IPS-NIHi7 (cell line): ENCODE results near the gene ARHGEF7.

ENCODE experiments used
- DNase-seq: peaks from one replicate; pipeline ENCODE4 v3.0.0; 2012; ENCODE audit warnings: mixed read lengths; ENCODE audit errors: extremely low spot score

The ARHGEF7 gene

GRCh38 chr13:111275995-111276618, 161.0 kb downstream of the ARHGEF7 start:
- no peak for DNase-seq

GRCh38 chr13:111278258-111278657, 163.1 kb downstream of the ARHGEF7 start:
- no peak for DNase-seq

GRCh38 chr13:111278743-111279652, 163.9 kb downstream of the ARHGEF7 start:
- no peak for DNase-seq

- DNase-seq = no peak
These were observed 165.1 kb downstream of the ARHGEF7 start for GRCh38 chr13:111280226-111280625.

- DNase-seq = no peak
These were observed 165.8 kb downstream of the ARHGEF7 start for GRCh38 chr13:111280681-111281585.

- no peak for DNase-seq
These were observed 166.7 kb downstream of the ARHGEF7 start for GRCh38 chr13:111281751-111282311.

GRCh38 chr13:111282425-111282824, 167.3 kb downstream of the ARHGEF7 start:
- DNase-seq = no peak

- DNase-seq = no peak
These were observed 167.9 kb downstream of the ARHGEF7 start for GRCh38 chr13:111282997-111283396.

DNA sequence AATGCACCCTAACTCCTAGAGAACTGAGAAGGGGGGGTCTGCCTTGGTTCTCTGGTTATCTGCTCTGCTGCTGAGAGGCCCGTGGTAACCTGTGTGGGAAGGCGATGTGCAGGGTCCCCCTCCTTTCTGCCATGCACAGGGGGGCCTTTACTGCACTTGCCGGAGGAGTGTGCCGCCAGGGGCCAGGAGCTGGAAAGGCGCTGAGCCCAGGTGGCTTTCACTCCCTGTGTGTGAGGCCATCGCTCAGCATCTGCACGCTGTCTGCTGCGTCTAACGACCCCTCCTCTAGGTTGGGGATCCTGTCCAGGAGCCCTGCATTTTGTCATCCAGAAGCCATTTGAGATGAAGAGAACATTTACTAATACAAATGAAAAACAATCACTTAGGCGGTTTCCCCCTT, 168.3 kb downstream of the ARHGEF7 start:
- DNase-seq = no peak

- no peak for DNase-seq
These were observed 168.9 kb downstream of the ARHGEF7 start for GRCh38 chr13:111283991-111284390.

- DNase-seq = no peak
These were observed 169.5 kb downstream of the ARHGEF7 start for GRCh38 chr13:111284565-111284964.

- DNase-seq = no peak
These were observed 171.1 kb downstream of the ARHGEF7 start for GRCh38 chr13:111286162-111286561.

- DNase-seq = no peak
These were observed 171.6 kb downstream of the ARHGEF7 start for GRCh38 chr13:111286749-111287148.

DNA sequence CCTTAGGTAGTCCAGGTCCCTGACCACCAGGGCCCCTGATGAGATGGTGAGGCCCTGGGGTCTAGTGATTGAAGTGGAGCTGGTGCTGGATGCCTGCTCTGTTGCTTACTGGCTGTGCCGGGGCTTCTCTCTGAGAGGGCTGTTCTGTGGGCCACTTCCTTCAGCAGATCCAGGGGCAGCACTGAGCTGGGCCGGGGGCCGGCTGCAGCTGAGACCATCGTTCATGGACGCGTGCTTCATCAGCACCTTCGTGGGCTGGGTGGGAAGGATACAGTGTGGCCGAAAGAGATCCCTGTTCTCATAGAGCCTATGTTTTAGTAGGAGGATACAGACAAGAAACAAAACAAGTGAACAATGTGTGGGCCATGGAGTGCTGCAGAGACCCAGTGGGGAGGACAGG, 172.1 kb downstream of the ARHGEF7 start:
- DNase-seq = no peak

- no peak for DNase-seq
These were observed 173.2 kb downstream of the ARHGEF7 start for GRCh38 chr13:111288276-111288675.

DNA sequence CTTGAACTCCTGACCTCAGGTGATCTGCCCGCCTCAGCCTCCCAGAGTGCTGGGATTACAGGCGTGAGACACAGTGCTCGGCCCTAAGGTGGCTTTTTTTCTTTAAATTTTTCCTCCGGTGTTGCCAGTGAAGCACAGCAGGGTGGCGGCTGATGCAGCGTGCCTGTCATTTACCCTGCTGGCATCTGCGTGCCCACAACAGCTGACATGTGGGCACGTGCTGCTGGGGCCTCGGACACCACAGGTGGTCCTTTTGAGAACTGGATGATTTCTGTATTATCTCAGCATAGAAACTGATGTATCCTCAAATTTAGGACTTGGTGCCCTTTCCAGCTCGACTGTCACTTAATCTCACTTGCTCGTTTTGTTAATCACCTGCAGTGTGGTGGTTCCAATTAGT, 174.1 kb downstream of the ARHGEF7 start:
- no peak for DNase-seq

- DNase-seq = no peak
These were observed 176.8 kb downstream of the ARHGEF7 start for GRCh38 chr13:111291908-111292307.

- no peak for DNase-seq
These were observed 177.8 kb downstream of the ARHGEF7 start for GRCh38 chr13:111292710-111293485.

DNA sequence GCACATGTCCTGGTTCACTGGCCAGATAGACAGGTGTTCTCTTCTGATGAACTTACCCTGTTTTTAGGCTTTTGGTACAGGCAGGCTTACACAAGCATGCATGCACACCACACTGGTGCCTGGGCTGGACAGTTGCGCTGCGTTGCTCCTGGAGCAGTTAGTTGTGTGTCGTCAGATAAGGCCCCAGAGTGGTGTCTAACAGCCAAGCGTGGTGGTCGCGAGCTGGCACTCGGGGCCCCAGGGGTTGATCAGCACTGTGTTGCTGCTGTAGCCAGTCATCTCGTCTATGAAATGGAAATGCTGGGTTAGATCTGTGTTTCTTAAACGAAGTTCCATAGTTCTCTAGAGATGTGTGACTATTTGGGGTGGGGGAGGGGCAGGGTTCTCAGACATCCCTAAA, 180.8 kb downstream of the ARHGEF7 start:
- no peak for DNase-seq

DNA sequence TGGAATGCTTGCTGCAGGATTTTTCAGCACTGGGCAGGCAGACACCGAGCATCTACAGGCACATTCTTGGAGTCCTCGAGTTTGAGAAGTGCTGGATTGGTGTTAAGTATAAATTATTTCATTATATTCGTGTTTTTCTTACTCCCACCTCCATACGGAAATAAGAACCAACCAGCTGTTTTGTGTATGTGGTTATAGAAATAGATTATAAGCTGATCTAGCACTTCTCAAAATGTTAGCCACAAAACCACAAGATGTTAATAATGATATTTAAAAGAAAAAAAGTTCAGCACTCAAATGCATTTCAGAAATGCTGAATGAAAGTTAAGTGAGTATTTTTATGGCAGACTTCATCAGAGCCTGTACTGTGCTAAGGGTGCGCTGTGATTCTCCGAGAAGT, 181.3 kb downstream of the ARHGEF7 start:
- no peak for DNase-seq
